ENCODE data around the gene CWF19L1. TPM values are rescaled to one million over a fixed set of nuclear protein-coding genes. Genes with fewer than 3 reads are reported as not detected.

Gene CWF19L1
- total RNA-seq, 5 donors from 2014 or later (not counting 1 experiment from before 2014, with no cell fraction given) = 37.2 to 43.9 (median 39.2) TPM

DNA sequence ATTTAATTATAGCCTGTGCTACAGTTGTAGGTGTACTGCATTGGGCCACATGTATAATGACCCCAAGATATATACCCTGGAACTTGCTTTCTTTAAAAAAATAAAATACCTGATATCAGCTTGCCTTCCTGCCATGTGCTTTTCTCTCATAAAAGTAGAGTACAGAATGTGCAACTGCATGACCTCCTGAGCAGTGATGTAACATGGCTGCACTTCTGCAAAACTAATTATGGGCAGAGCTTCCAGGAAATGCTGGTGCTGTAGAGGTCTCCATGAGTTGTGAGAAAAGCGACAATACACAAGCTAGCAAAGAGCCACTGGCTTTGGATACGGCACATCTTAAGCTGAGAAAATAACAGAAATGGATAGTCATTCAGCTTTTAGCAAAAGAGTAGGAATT is 75.1 kb downstream of the CWF19L1 start:
- DNase-seq (no peak), ATAC-seq (replicated peaks in 1 of 4) (no peak)
- Histone ChIP-seq H3K27me3 (replicated peaks in 1 of 2; ENCODE audit: control insufficient read depth in 2 of 2, extremely low read depth in 1 of 2, insufficient read depth in 2 of 2, low read length in 1 of 2) (no peaks in the 10 kb centered on the region), H3K4me3 (ENCODE audit: control insufficient read depth in 1 of 2, extremely low read depth in 1 of 2, low read length in 1 of 2) (no peak overlapping the region), H3K4me1 (ENCODE audit: control insufficient read depth in 1 of 2, extremely low read depth in 1 of 2, insufficient read depth in 2 of 2, low read length in 2 of 2) (peaks cover 0 to 3% of the 10 kb centered on the region in 2 experiments), H3K9me3 (no peaks in the 10 kb centered on the region), H3K36me3 (ENCODE audit: control insufficient read depth in 2 of 2, extremely low read depth in 1 of 2, insufficient read depth in 1 of 2, low read length in 1 of 2) (peaks cover 0 to 35% of the 10 kb centered on the region in 2 donors), H3K27ac (ENCODE audit: low read length) (no peak overlapping the region)
- Mint-ChIP-seq H3K9me3 (no peaks in the 10 kb centered on the region), H3K27ac (no peak overlapping the region), H3K4me1 (peaks cover 22 to 26% (median 25%) of the 10 kb centered on the region in 3 donors), H3K4me3 (no peak overlapping the region), H3K36me3 (peaks cover 39% of the 10 kb centered on the region), H3K27me3 (no peaks in the 10 kb centered on the region)
- 100% methylated on average over 1 of the region's 2 CpGs for WGBS (ENCODE audit: insufficient coverage)
- ChIA-PET POLR2A (interaction anchor here in 1 of 2 donors (0.6 kb wide), 1 partner anchor 302 kb away, joined by 3 read pairs; no protein-coding TSS in a partner anchor), CTCF (no interaction called here)

DNA sequence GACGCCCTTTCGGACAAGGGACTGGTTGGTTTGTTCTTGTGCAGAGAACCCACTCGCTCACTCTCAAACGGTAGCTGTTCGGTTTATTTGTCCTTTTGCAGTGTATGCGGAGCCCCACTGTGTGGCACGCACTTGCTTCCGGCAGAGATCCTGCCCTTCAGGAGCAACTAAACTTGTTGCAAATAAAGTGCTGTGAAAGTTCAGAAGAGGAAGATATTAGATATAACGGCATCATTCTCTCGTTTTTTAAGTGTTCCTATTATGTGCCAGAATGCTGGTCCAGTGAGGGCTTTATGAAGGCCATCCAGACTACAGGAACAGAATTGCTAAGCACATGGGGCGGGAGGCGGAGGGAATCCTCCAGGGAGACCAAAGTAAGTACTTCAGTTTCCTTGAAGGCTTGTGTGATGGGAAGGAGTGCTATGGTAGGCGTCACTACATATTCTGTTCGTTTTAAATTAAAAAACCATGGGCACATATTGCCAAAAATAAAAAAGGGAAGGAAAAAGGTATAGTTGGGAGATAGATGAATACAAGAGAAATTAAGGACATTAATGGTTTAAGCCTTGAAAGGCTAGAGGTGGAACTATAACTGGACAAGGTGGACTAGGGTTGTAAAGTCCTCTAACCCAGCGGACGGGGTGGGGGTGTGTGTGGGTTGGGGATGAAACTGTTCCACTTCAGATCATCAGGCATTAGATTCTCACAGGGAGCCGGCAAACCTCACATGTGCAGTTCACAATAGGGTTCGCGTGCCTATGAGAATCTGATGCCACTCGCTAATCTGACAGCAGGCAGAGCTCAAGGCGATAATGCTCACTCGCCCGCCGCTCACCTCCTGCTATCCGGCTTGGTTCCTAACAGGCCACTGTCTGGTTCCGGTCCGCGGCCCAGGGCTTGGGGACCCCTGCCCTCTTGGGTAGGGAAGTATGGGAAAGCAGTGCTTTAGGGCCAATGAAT is 80.9 kb downstream of the CWF19L1 start:
- CTCF ChIA-PET = interaction anchor here in 1 of 2 donors (1.0 kb wide), 1 partner anchor 341 kb away, joined by 3 read pairs; no protein-coding TSS in a partner anchor
- POLR2A ChIA-PET = interaction anchor here in 1 of 2 donors (0.6 kb wide), 1 partner anchor 316 kb away, joined by 4 read pairs; no protein-coding TSS in a partner anchor

DNA sequence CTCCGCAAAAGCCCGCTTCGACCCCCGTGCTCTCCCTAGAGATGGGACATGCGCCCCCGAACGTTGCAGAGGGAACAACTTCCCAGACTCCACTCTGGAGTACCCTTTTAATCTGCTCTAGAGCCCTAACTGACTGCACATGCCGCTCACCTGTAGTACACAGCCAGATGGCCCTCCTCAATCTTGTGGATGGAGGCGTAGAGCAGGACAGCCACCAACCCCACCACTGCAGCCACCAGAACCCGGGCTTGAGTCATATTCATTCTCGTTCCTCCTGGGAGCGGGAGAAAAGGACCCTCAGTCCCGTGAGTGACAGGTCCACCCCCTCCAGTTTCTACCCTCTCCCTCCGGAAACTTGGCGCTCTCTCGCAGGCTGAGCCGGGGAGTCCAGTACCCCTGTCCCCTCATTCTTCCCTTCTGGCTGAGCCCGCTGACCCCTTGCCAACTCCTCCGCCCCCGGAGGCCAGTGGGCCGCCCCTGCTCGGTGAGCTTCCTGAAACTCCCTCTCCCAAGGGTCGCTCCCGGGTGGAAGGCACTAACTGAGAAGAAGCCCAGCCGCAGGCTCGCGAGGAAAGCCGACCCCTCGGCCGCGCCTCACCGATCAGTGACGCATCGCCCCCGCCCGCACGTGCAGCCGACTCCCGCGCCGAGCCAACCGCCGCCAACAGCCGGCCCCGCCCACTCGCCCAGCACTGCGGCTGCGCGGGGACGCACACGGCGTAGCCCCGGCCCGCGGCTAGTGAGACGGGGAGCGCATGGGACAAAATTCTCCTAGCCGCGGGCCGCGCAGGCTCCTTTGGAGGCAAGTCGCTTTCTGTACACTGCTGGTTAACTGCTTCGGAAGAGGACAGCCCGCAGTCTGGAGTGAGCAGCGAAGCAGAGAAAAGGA is 81.8 kb downstream of the CWF19L1 start, which contains the start of gene ERLIN1:
Gene ERLIN1, minus strand, starts transcription at position 666 of the 889 bp plus-strand sequence. Its CDS starts 403 bp downstream, at position 263.
- H3K9me3 ChIP-seq = no peaks in the 10 kb centered on the region
- Mint-ChIP-seq H3K36me3 (peaks cover 13% of the 10 kb centered on the region), H3K27ac (peak within 1 kb of the TSS; percentile 91 to 96), H3K9me3 (no peaks in the 10 kb centered on the region), H3K4me1 (peaks cover 57 to 65% (median 63%) of the 10 kb centered on the region in 3 donors), H3K27me3 (no peaks in the 10 kb centered on the region), H3K4me3 (peak within 1 kb of the TSS; percentile 93 to 100 (median 99))
- ChIA-PET POLR2A (interaction anchor here in 1 of 2 donors (0.6 to 1.0 kb wide), 2 partner anchors 41 to 315 kb away, joined by 4 to 8 read pairs; no protein-coding TSS in a partner anchor), CTCF (interaction anchor here (1.0 to 1.2 kb wide), 2 partner anchors 19 to 340 kb away, joined by 3 to 4 read pairs; no protein-coding TSS in a partner anchor)
- peak; percentile 93 to 96 (median 93) for ATAC-seq (replicated peaks in 1 of 4)
- no peaks in the 10 kb centered on the region for H3K27me3 ChIP-seq (replicated peaks in 1 of 2; ENCODE audit: control insufficient read depth in 2 of 2, extremely low read depth in 1 of 2, insufficient read depth in 2 of 2, low read length in 1 of 2)
- WGBS (ENCODE audit: insufficient coverage) = under 1% methylated on average over 61 of the region's 65 CpGs
- H3K36me3 ChIP-seq (ENCODE audit: control insufficient read depth in 2 of 2, extremely low read depth in 1 of 2, insufficient read depth in 1 of 2, low read length in 1 of 2) = peaks cover 2 to 21% of the 10 kb centered on the region in 2 donors
- H3K27ac ChIP-seq (ENCODE audit: low read length) = peak within 1 kb of the TSS; percentile 79
- peak within 1 kb of the TSS; percentile 92 to 94 for H3K4me3 ChIP-seq (ENCODE audit: control insufficient read depth in 1 of 2, extremely low read depth in 1 of 2, low read length in 1 of 2)
- H3K4me1 ChIP-seq (ENCODE audit: control insufficient read depth in 1 of 2, extremely low read depth in 1 of 2, insufficient read depth in 2 of 2, low read length in 2 of 2) = peaks cover 11 to 17% of the 10 kb centered on the region in 2 experiments
- peak; percentile 80 to 95 (median 86) for DNase-seq

More for the DNA sequence above, 80.9 kb downstream of the CWF19L1 start:
- Mint-ChIP-seq H3K27ac (peak overlapping the region; percentile 91 to 96), H3K4me1 (peaks cover 64 to 71% (median 69%) of the 10 kb centered on the region in 3 donors), H3K4me3 (peak overlapping the region; percentile 93 to 100 (median 99)), H3K27me3 (no peaks in the 10 kb centered on the region), H3K36me3 (peaks cover 20% of the 10 kb centered on the region), H3K9me3 (no peaks in the 10 kb centered on the region)
- Histone ChIP-seq H3K4me1 (ENCODE audit: control insufficient read depth in 1 of 2, extremely low read depth in 1 of 2, insufficient read depth in 2 of 2, low read length in 2 of 2) (peaks cover 11 to 17% of the 10 kb centered on the region in 2 experiments), H3K36me3 (ENCODE audit: control insufficient read depth in 2 of 2, extremely low read depth in 1 of 2, insufficient read depth in 1 of 2, low read length in 1 of 2) (peaks cover 2 to 30% of the 10 kb centered on the region in 2 donors), H3K27ac (ENCODE audit: low read length) (peak overlapping the region; percentile 61), H3K9me3 (no peaks in the 10 kb centered on the region), H3K4me3 (ENCODE audit: control insufficient read depth in 1 of 2, extremely low read depth in 1 of 2, low read length in 1 of 2) (peak overlapping the region; percentile 92 to 94), H3K27me3 (replicated peaks in 1 of 2; ENCODE audit: control insufficient read depth in 2 of 2, extremely low read depth in 1 of 2, insufficient read depth in 2 of 2, low read length in 1 of 2) (no peaks in the 10 kb centered on the region)
- WGBS (ENCODE audit: insufficient coverage) = 26% methylated on average over 20 of the region's 28 CpGs
- ATAC-seq (replicated peaks in 1 of 4) (peak; percentile 73 to 78 (median 77)), DNase-seq (peak in 1 of 35 experiments; percentile 24)

DNA sequence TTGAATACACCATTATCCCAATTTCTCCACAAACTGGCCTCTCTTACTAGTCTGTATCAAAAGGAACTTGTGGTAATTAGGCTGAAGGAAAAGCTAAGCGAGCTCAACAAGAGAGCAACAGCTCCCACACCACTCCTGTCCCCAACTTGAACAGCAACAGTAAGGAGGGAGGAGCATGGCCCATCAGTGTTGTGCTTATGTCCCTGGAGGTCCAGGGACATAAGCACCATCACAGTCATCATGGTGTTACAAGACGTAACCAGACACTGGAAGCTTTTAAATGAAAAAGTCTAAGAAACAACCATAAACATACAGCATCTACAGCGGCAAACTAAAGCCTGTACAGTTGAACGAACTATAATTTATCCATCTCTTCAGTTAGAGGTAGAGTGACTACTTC is 82.6 kb downstream of the CWF19L1 start:
- H3K9me3 Mint-ChIP-seq = no peaks in the 10 kb centered on the region
- H3K36me3 ChIP-seq (ENCODE audit: control insufficient read depth in 2 of 2, extremely low read depth in 1 of 2, insufficient read depth in 1 of 2, low read length in 1 of 2) = peaks cover 2 to 21% of the 10 kb centered on the region in 2 donors
- H3K27me3 ChIP-seq (replicated peaks in 1 of 2; ENCODE audit: control insufficient read depth in 2 of 2, extremely low read depth in 1 of 2, insufficient read depth in 2 of 2, low read length in 1 of 2) = no peaks in the 10 kb centered on the region
- peak overlapping the region; percentile 92 to 94 for H3K4me3 ChIP-seq (ENCODE audit: control insufficient read depth in 1 of 2, extremely low read depth in 1 of 2, low read length in 1 of 2)
- CTCF ChIA-PET = interaction anchor here in 1 of 2 donors (1.2 kb wide), 1 partner anchor 18 kb away, joined by 4 read pairs; no protein-coding TSS in a partner anchor
- peak overlapping the region; percentile 93 to 100 (median 99) for H3K4me3 Mint-ChIP-seq
- H3K27ac Mint-ChIP-seq = peak overlapping the region; percentile 91 to 96
- no peak for ATAC-seq (replicated peaks in 1 of 4)
- POLR2A ChIA-PET = interaction anchor here in 1 of 2 donors (1.0 kb wide), 1 partner anchor 41 kb away, joined by 8 read pairs; no protein-coding TSS in a partner anchor
- peaks cover 63 to 70% (median 69%) of the 10 kb centered on the region in 3 donors for H3K4me1 Mint-ChIP-seq
- no peaks in the 10 kb centered on the region for H3K9me3 ChIP-seq
- peaks cover 11 to 17% of the 10 kb centered on the region in 2 experiments for H3K4me1 ChIP-seq (ENCODE audit: control insufficient read depth in 1 of 2, extremely low read depth in 1 of 2, insufficient read depth in 2 of 2, low read length in 2 of 2)
- no peaks in the 10 kb centered on the region for H3K27me3 Mint-ChIP-seq
- DNase-seq = peak in 1 of 35 experiments; percentile 27
- WGBS (ENCODE audit: insufficient coverage) = no CpG with 5 or more reads among the region's 4 CpGs
- H3K36me3 Mint-ChIP-seq = peaks cover 18% of the 10 kb centered on the region
- peak overlapping the region; percentile 79 for H3K27ac ChIP-seq (ENCODE audit: low read length)

DNA sequence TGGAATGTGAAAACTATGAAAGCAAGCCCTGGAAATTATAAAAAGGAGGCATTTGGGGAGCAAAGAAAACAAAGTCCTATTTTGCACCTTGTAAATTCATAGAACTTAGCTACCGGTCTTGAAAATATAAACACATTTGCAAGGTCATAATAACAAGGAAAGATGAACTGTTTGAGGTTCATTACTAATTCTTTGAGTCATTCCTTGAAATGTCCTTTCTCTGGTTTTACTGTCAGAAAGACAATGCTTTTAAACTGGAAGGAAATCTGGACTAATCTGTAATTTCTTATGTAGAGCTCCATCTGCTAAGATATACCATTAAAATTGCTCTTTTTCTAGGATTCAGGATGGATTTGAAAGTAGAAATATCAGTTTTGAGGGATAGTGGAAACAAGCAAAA is 83.0 kb downstream of the CWF19L1 start:
- DNase-seq (no peak), ATAC-seq (replicated peaks in 1 of 4) (no peak)
- WGBS (ENCODE audit: insufficient coverage) = no CpG with 5 or more reads among the region's 1 CpG
- peaks cover 18% of the 10 kb centered on the region for H3K36me3 Mint-ChIP-seq
- Histone ChIP-seq H3K9me3 (no peaks in the 10 kb centered on the region), H3K4me3 (ENCODE audit: control insufficient read depth in 1 of 2, extremely low read depth in 1 of 2, low read length in 1 of 2) (no peak overlapping the region), H3K27me3 (replicated peaks in 1 of 2; ENCODE audit: control insufficient read depth in 2 of 2, extremely low read depth in 1 of 2, insufficient read depth in 2 of 2, low read length in 1 of 2) (no peaks in the 10 kb centered on the region), H3K27ac (ENCODE audit: low read length) (peak overlapping the region; percentile 2), H3K36me3 (ENCODE audit: control insufficient read depth in 2 of 2, extremely low read depth in 1 of 2, insufficient read depth in 1 of 2, low read length in 1 of 2) (peaks cover 2 to 22% of the 10 kb centered on the region in 2 donors), H3K4me1 (ENCODE audit: control insufficient read depth in 1 of 2, extremely low read depth in 1 of 2, insufficient read depth in 2 of 2, low read length in 2 of 2) (peaks cover 11 to 17% of the 10 kb centered on the region in 2 experiments)
- POLR2A ChIA-PET = interaction anchor here in 1 of 2 donors (0.6 to 1.0 kb wide), 2 partner anchors 42 to 56 kb away, joined by 8 read pairs; no protein-coding TSS in a partner anchor
- H3K4me3 Mint-ChIP-seq = peak overlapping the region; percentile 93 to 100 (median 99)
- peaks cover 63 to 70% (median 70%) of the 10 kb centered on the region in 3 donors for H3K4me1 Mint-ChIP-seq
- H3K27me3 Mint-ChIP-seq = no peaks in the 10 kb centered on the region
- peak overlapping the region; percentile 37 to 96 for H3K27ac Mint-ChIP-seq
- CTCF ChIA-PET = interaction anchor here (1.2 to 1.3 kb wide), 2 partner anchors 17 to 24 kb away, joined by 3 to 4 read pairs; no protein-coding TSS in a partner anchor
- H3K9me3 Mint-ChIP-seq = no peaks in the 10 kb centered on the region
